Right atrium auricular region (tissue), 2 donors: Measurements from ENCODE around the gene METTL14. TPM values are rescaled to one million over a fixed set of nuclear protein-coding genes. Genes with fewer than 3 reads are reported as not detected.

Experiments
- DNase-seq: peaks from one replicate; pipeline ENCODE4 v3.0.0-alpha.2; 2019; ENCODE audit warnings: low spot score
- H3K27ac ChIP-seq, 2 donors: fragments of 200-600 bp; sonication (generic); 1 replicate in 1 of 2; 2 replicates in 1 of 2; pipeline ENCODE4 v1.5.1; 2016 to 2019
- H3K27me3 ChIP-seq, 2 donors: fragments of 200-600 bp; sonication (generic); one replicate each; pipeline versions ENCODE4 v1.5.1 to v1.6.0; 2017 to 2019
- H3K36me3 ChIP-seq: fragments of 200-600 bp; sonication (generic); one replicate; pipeline ENCODE4 v1.5.1; 2016
- H3K4me1 ChIP-seq, 2 donors: fragments of 200-600 bp; sonication (generic); one replicate each; pipeline versions ENCODE4 v1.5.1 to v1.6.0; 2017 to 2019
- H3K4me3 ChIP-seq, 2 donors: fragments of 200-600 bp; sonication (generic); 1 replicate in 1 of 2; 2 replicates in 1 of 2; pipeline ENCODE4 v1.5.1; 2017 to 2019; ENCODE audit warnings: mild to moderate bottlenecking in 1 of 2, moderate library complexity in 1 of 2
- H3K9me3 ChIP-seq, 2 donors: fragments of 200-600 bp; sonication (generic); one replicate each; pipeline ENCODE4 v1.5.1; 2019
- CTCF ChIP-seq, 2 donors: fragments of 200-600 bp; sonication (generic); IDR thresholded peaks; one replicate each; pipeline ENCODE4 v1.5.1; 2019; ENCODE audit warnings: antibody characterized with exemption in 2 of 2
- total RNA-seq, 2 donors: library from RNA; depleted of rRNA; stranded (reverse); fragments of >200 nt; gene quantifications; one replicate each; pipeline ENCODE4 v1.1.0, GENCODE V29; 2016

Gene METTL14
- total RNA-seq, 2 donors from 2014 or later, result 20.3 to 21.7 TPM

GRCh38 chr4:118682928-118683327 is 2.3 kb upstream of the METTL14 start:
- Histone ChIP-seq H3K4me1 (peaks cover 0 to 19% of the 10 kb centered on the region in 2 donors), H3K4me3 (no peak overlapping the region), H3K9me3 (no peaks in the 10 kb centered on the region), H3K27me3 (no peaks in the 10 kb centered on the region), H3K36me3 (peaks cover 2% of the 10 kb centered on the region), H3K27ac (no peak overlapping the region)
- DNase-seq, result no peak
- TF ChIP-seq CTCF (IDR thresholded peaks at IDR 0.05), result peak in 1 of 2 donors; percentile 57

DNA sequence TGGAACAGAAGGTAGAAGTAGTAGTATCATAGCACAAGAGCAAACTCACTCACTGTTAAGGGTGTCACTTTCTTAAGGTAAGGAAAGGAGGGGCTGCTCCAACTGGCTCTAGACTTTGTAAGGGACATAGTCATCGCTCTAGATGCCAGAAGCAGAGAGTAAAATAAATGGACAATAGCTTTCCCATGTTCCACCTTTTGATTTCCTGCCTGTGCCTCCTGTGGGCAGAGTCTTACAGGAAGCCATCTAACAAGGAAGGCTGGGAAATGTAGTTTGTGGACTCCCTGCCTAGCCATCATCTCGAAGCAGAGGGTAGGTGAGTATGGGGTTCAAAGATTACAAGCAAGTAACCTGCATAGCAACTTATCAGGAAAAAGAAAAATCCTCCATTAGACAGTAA is 1.7 kb upstream of the METTL14 start:
- Histone ChIP-seq H3K36me3 (peaks cover 7% of the 10 kb centered on the region), H3K9me3 (no peaks in the 10 kb centered on the region), H3K4me1 (peaks cover 0 to 19% of the 10 kb centered on the region in 2 donors), H3K27ac (no peak overlapping the region), H3K27me3 (no peaks in the 10 kb centered on the region), H3K4me3 (no peak overlapping the region)
- no peak for TF ChIP-seq CTCF (IDR thresholded peaks at IDR 0.05)
- DNase-seq, result no peak

DNA sequence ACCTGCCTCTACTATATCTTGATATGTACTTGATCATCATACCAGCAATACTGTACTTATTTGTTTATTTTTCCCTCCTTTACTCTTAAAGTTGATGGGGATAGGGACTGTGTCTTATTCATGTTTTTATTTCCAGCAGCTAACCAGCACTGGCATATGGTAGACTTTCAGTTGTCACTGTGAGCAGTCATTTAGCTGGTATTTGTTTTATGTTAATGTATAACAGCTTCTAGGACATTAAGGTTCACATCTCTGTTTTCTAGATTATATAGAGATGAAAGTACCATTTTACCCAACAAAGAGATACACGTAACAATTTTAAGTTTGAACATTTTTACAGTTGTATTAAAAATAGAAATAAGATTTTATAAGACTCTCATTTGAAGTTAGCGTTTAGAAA is 17.9 kb downstream of the METTL14 start:
- Histone ChIP-seq H3K36me3 (peaks cover 68% of the 10 kb centered on the region), H3K9me3 (no peaks in the 10 kb centered on the region), H3K27ac (no peak overlapping the region), H3K4me1 (no peaks in the 10 kb centered on the region), H3K4me3 (no peak overlapping the region), H3K27me3 (no peaks in the 10 kb centered on the region)
- no peak for DNase-seq
- no peak for TF ChIP-seq CTCF (IDR thresholded peaks at IDR 0.05)

DNA sequence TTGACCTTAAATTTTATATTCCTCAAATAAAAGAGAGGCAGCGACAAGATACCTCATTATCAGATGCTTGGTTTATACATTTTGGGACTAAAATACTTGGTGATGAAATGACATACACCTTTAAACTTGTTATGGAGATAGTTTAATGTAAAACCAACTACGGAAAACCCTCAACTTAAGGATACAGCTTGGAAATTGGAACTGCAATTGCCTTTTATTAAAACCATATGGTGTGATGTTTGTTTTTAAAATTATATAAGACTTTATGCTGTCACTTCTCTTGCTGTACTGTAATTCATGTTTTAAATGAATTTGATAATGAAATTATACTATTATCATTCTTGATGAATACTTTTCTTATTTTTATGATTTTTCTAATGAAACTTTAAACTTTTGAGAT is 25.9 kb downstream of the METTL14 start:
- Histone ChIP-seq H3K9me3 (no peaks in the 10 kb centered on the region), H3K36me3 (peaks cover 31% of the 10 kb centered on the region), H3K4me1 (no peaks in the 10 kb centered on the region), H3K27me3 (no peaks in the 10 kb centered on the region), H3K4me3 (no peak overlapping the region), H3K27ac (no peak overlapping the region)
- no peak for DNase-seq
- no peak for TF ChIP-seq CTCF (IDR thresholded peaks at IDR 0.05)

- Histone ChIP-seq H3K4me3 (no peak overlapping the region), H3K27me3 (no peaks in the 10 kb centered on the region), H3K4me1 (no peaks in the 10 kb centered on the region), H3K27ac (no peak overlapping the region), H3K9me3 (no peaks in the 10 kb centered on the region), H3K36me3 (peaks cover 14% of the 10 kb centered on the region)
- no peak for TF ChIP-seq CTCF (IDR thresholded peaks at IDR 0.05)
- DNase-seq, result no peak
Measured at GRCh38 chr4:118712872-118713271, 27.7 kb downstream of the METTL14 start.

GRCh38 chr4:118714682-118715081 is 29.5 kb downstream of the METTL14 start:
- no peak overlapping the region for H3K4me3 ChIP-seq
- TF ChIP-seq CTCF (IDR thresholded peaks at IDR 0.05), result no peak
- peaks cover 9% of the 10 kb centered on the region for H3K36me3 ChIP-seq
- no peaks in the 10 kb centered on the region for H3K9me3 ChIP-seq
- no peaks in the 10 kb centered on the region for H3K4me1 ChIP-seq
- H3K27ac ChIP-seq, result no peak overlapping the region
- H3K27me3 ChIP-seq, result no peaks in the 10 kb centered on the region
- DNase-seq, result no peak
